Suppressor macrophage treated with lipopolysaccharide for 1 hour (primary cell): Measurements from ENCODE around the gene GRIN3B.
"Not testable (repeated sequence)": the region's sequence is repeated elsewhere in the genome, so short reads cannot be mapped to it uniquely, and the experiment has no call there.

Experiments
- DNase-seq, 3 donors: peaks; one replicate each; pipeline ENCODE4 v3.0.0-alpha.2; 2020 to 2022

The GRIN3B gene, protein sequence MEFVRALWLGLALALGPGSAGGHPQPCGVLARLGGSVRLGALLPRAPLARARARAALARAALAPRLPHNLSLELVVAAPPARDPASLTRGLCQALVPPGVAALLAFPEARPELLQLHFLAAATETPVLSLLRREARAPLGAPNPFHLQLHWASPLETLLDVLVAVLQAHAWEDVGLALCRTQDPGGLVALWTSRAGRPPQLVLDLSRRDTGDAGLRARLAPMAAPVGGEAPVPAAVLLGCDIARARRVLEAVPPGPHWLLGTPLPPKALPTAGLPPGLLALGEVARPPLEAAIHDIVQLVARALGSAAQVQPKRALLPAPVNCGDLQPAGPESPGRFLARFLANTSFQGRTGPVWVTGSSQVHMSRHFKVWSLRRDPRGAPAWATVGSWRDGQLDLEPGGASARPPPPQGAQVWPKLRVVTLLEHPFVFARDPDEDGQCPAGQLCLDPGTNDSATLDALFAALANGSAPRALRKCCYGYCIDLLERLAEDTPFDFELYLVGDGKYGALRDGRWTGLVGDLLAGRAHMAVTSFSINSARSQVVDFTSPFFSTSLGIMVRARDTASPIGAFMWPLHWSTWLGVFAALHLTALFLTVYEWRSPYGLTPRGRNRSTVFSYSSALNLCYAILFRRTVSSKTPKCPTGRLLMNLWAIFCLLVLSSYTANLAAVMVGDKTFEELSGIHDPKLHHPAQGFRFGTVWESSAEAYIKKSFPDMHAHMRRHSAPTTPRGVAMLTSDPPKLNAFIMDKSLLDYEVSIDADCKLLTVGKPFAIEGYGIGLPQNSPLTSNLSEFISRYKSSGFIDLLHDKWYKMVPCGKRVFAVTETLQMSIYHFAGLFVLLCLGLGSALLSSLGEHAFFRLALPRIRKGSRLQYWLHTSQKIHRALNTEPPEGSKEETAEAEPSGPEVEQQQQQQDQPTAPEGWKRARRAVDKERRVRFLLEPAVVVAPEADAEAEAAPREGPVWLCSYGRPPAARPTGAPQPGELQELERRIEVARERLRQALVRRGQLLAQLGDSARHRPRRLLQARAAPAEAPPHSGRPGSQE

DNA sequence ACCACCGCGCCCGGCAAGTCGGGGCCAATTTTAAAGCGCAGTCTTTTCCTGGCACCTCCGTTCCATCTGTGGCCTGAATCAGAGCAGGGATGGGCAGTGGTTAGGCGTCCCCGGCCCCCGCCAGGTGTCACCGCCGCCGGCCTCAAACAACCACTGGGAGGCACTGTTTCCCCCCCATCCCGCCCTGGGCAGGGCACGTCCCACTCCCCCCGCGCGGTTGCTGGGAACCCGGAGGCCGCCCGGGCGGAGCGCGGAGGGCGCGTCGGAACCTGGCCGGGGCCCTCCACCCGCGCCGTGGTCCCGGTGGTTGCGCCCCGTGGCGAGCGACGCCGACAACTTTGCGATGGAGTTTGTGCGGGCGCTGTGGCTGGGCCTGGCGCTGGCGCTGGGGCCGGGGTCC lies at the start of gene GRIN3B:
TSS of gene GRIN3B (plus strand) at position 325 of the 400 bp plus-strand sequence. CDS start at position 344, 19 bp downstream.
- DNase-seq, result peak; percentile 57 to 87 (median 74)

DNA sequence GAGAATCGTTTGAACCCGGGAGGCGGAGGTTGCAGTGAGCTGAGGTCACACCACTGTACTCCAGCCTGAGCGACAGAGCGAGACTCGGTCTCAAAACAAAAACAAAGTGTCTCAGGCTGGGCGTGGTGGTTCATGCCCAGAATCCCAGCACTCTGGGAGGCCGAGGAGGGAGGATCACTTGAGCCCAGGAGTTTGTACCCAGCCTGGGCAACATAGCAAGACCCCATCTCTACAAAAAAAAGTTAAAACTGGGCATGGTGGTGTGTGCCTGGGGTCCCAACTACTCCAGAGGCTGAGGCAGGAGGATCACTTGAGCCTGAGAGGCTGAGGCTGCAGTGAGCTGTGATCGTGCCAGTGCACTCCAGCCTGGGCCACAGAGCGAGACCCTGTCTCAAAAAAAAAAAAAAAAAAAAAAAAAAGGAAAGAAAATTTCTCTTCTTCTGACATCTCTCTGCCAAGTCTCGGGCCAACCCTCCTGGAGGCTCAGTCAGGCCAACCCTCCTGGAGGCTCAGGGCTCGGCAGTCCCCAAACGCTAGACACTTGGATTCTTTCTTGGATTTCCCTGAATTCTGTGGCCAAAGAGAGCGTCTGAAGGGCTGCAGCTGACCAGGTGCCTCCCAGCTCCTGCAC lies 48.1 kb upstream of the GRIN3B start:
- DNase-seq, result no peak

DNA sequence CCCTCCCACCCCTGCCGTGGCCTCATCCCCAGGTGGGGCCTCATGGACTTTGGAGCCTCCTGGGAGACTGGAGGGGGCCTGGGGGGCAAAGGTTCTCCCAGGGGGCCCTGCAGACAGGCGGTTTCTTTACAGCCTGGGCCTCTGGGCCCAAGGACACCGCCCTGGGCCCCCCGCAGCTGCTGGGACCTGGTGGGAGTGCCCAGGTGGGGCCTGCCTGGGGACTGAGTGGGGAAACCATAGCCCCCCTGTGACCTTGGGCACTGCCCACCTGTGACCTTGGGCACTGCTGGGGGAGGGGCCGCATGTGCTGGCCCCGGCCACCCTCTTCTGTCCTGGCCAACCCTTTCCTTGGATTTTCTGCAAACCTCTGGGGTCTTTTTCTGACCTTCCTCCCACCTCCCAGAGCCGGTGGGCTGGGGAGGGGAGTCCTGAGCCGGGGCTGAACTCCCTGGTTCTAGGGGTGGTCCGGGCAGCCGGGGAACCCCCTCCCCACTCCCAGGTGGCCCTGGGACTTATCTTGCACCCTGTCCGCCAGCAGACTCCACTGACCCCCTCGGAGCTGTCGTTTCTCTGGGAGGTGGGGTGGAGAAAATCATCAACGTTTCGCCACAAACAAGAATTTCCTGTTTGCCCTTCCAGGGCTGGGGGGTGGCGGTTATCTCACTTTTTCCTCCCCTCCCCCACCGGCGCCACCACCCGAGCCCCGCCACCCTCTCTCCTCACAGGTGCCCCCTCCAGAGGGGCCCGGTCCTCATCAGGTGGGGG lies 47.4 kb upstream of the GRIN3B start:
- no peak for DNase-seq

DNA sequence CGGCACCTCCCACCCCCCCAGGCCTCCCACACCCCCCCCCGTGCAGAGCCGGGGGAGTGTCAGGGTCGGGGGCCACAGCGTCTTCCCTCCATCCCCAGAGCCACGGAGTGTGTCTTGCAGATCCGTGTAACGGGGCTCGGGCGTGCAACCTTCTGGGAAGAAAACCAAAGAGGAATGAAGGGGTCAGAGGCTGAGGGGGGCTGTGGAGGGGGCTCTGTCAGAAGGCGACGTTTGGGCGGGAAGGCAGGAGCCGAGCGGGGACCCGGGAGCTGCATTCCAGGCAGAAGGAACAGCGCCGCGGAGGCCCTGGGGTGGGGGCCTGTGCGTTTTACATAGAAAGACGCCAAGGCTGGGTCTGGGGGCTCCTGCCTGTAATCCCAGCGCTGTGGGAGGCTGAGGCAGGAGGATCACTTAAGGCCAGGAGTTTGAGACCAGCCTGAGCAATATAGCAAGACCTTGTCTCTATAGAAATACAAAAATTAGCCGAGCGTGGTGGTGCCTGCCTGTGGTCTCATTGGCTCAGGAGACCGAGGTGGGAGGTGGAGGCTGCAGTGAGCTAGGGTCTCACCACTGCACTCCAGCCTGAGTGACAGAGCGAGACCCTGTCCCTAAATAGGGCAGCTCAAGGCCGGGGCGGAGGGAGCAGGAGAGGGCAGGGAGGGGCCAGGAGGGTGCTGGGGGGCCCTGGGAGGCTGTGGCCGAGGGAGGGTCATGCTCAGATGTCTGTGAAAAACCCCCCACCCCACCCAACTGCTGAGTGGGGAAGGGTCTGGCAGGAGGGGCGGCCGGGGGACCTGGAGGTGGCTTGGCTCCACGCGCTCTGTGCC lies 46.6 kb upstream of the GRIN3B start:
- no peak for DNase-seq

DNA sequence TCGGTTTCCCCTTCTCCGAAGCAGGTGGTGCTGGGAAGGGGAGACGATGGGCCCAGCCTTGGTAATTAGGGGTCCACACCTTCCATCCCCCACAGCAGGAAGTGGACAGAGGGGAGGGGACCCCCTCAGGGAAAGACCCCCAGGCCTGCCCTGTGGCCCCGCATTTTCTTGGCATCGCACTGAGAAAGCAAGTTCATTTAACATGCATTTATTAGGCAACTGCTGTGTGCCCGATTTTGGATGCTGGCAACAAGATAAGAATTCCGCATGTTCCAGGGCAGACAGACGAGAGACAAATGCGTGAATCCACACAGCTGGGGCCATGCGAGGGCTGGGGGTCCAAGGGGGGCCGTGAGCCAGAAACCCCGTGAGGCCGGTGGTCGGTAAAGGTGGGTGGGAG lies 45.9 kb upstream of the GRIN3B start:
- no peak for DNase-seq

DNA sequence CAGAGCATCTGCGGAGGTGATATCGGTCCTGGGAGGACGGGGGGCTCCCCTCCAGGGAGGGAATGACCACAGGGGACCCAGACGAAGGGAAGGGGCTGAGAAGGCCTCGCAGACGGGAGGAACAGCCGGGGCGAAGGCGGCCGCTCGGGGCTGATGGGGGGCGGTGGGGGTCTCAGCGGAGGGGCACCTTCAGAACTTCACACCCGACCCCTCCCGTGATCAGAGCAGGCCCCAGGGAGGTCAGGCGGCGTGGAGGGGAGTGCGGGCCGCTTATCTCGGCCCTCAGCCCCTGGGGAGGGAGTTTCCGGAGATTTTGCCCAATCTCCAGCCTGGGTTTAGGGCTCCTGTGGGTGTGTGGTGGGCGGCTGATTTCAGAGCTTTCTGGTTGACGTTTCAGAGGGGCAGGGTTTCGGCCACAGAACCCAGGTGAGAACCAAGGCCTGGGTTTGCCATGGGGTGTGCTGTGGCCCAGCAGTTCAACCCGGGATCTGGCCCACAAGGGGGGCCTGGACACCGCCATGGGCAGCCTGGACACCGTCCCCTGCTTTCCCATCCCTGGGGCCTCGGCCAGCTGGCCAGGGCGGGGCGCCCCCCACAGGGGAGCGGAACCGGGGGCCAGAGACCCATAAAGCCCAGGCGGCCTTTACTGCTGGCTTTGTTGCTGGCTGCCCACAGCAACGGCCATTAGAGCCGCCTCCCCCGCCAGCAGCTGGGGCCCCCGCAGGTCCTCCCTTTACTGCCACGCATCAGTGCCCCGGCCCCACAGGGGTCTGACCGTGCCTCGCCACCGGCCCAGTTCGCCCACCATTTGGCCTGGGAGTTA lies 45.3 kb upstream of the GRIN3B start:
- DNase-seq, result peak in 2 of 3 donors; percentile 47 to 58

DNA sequence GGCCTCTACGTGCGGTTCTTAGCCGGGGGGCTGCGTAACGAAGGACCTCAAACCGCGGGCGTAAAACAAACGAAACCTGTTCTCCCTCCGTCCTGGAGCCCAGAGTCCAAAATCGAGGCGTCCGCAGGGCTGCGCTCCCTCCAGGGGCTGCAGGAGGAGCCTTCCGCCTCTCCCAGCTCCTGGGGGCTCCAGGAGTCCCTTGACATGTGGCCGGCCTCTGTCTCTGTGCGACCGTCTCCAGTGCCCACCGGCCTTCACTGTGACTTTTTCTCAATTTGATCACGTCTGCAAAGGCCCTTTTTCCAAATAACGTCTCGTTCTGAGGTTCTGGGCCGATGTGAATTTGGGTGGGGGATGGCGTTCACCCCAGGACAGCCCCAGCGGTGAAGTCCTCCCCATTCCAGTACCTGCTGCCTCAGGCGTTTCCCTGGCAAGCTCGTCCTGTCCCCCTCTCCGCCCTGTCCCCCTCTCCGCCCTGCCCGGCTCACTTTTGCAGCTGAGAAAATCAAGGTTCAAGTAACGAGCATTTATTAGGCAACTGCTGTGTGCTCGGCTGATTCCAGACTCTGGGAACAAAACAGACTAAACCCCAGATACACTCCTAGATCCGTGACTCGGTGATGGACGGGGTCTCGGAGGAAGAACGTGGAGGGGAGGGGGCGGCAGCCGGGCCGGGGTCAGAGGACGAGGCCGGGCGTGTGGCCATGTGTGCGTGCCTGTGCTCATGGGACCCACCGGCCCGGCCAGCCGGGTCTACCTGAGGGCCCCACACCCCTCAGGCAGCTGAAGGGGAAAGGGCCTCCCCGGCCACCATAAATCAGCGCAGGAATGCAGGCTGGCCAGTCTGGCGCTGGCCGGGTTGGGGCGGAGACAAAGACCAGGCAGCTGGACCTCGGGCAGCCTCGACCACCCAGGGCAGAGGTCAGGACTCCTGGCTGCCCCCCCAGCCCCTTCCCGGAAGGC lies 44.1 kb upstream of the GRIN3B start:
- no peak for DNase-seq

DNA sequence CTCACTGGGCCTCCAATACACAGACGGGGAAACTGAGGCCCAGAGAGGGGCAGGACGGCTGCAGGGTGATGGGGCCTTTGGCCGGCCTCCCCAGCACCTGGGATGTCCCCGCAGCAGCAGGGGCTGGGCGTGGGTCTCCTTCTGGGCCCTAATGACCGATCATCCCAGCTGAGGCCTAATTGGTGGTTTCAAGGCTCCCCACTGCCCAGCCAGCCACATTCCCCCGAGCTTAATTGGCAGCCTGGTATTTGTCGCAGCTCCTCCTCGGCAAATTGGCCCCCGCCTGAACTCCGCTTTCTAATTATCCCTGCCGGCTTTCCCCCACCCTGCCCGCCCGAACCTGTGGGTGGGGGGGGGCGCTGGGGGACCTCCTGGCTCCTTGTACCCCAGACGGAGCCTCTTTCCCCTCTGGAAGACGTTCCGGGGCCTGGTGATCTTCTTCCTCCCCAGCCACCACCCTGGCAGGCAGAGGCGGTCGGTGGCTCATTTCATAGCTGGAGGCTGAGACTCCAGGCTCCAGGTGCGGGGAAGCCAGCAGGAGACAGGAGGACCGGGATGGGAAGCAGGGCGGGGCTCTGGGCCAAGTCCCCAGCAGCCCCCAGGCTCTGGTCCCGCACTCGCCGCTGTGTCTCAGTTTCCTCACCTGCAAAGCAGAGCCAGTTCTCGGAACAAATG lies 43.3 kb upstream of the GRIN3B start:
- no peak for DNase-seq

DNA sequence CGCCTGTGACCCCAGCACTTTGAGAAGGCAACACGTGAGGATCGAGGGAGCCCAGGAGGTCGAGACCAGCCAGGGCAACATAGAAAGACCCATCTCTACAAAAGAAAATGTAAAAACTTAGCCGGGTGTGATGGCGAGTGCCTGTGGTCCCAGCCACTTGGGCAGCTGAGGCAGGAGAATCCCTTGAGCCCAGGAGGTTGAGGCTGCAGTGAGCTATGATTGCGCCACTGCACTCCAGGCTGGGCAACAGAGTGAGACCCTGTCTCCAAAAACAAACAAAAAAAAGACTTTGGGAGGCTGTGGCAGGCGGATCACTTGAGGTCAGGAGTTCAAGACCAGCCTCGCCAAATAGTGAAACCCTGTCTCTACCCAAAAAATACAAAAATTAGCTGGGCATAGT lies 42.6 kb upstream of the GRIN3B start:
- DNase-seq, result not testable (repeated sequence)

DNA sequence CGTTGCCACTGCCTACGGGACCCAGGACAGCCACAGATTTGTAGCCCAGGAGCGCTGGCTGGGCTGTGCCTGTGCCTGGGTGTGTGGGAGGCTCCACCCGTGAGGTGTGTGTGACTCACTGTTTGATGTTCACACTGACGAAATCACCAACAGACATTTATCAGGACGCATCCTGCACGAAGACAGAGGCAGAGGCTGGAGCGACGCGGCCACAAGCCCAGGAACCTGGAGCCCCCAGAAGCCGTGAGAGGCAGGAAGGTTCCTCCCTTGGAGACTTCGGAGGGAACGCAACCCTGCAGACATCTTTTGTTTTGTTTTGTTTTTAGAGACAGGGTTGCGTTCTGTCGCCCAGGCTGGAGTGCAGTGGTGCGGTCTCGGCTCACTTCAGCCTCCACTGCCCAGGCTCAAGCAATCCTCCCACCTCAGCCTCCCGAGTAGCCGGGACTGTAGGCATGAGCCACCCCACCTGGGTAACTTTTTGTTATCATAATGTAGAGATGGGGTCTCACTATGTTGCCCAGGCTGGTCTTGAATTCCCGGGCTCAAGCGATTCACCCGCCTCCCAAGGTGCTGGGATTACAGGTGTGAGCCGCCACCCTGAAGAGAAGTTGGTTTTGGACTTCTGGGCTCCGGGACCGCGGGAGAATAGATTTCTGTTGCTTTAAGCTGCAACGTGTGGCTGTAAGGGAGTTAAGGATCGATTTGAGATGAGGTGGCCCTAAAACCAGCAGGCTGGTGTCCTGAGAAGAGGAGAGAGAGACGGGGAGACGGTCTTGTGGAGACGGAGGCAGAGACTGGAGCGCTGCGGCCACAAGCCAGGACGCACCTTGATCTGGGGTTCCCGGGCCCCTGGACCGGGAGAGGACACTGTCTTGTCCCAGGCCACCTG lies 41.0 kb upstream of the GRIN3B start:
- peak; percentile 47 to 63 (median 51) for DNase-seq

DNA sequence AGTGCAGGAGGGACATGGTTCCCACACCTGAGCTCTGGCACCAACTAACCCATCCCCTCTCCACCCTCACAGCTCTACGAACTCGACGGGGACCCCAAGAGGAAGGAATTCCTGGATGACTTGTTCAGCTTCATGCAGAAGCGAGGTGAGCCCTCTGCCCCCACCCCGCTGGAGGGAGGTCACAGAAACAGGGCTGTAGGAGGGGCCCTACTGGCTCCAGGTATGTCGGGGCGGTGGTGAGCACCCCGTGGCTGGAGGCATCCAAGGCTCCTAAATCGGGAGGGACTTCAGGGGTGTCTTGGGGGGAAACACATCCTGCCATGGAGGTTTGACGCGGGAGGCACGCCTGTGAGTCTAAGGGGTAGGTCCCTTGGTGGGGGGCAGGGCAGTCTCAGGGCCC lies 40.2 kb upstream of the GRIN3B start:
- DNase-seq, result no peak

DNA sequence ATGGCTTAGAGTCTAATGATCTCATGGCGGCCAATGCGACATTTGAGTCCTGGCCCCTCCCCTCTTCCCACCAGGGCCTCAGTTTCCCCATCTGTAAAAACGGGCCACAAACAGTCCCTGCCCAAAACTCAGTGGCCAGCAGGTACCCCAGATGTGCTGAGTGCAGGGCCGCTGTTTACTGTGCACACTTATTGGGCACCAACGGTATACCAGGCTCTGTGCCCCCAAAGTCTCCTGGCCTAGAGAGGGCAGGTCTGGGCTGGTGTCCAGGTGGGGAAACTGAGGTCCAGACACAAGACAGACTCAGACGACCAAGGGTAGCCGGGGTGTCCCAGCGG lies 39.6 kb upstream of the GRIN3B start:
- DNase-seq, result no peak

DNA sequence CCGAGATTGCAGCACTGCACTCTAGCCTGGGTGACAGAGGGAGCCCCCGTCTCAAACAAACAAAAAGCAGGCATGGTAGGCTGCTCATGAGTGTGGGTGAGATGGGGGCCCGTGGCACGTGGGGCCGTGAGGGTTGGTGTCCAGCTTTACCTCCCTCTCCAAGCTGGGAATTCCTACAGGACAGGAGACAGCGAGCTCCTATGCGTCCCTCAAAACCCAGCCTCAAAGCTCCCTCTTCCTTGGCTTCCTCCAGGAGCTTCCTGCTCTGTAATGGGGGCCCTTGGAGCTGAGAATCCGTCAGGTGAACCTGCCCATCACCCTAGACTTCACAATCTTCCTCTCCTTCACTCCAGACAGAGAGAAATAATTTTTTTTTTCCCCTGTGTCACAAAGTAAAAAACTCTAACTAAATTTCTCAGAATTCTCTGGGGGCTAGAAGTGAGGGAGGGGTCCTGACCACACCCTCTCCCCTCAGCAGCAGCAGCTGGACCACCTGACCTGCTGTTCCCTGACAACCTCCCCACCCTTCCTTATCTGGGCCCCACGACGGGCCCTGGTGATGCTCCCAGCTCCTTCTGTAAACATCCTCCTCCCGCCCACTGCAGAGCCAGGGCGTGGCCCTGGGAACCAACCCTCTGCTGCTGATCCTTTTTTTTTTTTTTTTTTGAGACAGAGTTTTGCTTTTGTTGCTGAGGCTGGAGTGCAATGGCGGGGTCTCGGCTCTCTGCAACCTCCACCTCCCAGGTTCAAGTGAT lies 38.2 kb upstream of the GRIN3B start:
- peak; percentile 27 to 53 (median 32) for DNase-seq

DNA sequence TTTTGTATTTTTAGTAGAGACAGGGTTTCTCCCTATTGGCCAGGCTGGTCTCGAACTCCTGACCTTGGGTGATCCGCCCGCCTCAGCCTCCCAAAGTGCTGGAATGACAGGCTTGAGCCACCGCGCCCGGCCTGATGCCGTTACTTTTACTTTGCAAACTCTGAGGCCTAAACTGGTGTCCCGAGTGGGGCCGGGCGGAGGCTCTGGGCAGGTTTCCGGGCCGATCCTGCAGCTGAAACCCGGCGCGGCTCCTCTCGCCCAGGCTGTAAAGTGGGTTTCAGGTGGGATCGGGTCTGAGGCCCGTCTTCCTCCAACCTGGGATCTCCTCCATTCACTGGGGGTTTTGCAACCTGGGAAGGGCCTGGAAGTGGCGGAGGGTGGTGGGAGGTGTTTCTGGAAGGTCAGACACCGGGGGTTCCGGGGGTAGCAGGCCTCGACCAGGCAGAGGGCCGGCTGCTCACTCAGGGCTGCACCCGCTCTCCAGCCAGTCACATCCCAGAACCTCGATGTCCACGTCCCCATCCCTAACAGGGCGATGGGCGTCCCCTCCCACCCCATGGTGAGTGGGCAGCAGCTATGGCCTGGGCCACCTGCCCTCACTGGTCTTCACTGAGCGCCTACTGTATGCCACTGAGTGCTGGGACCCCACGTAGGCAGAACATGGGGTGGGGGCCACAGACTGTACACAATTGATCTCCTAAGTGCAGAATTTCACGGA lies 37.4 kb upstream of the GRIN3B start:
- DNase-seq, result no peak

DNA sequence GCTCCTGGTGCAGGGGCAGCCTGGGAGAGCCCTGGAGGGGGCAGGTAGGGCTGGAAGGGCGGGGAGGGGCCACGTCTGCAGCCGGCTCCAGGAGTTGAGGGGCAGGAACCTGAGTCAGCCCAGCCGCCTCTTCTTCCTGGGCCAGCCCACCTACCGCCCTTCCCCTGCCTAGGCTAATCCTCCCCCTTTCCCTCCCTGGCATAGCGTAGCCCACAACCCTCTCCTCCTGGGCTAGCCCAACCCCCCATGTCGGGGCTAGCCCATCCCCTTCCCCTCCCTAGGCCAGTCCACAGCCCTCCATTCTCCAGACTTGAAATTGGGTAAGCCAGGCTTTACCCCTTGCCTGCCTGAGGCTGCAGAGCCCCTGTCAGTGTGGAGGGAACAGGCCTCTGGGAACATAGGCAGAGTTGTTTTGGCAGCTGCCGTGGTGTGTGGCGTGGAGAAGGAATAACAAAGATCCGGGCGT lies 36.7 kb upstream of the GRIN3B start:
- DNase-seq, result no peak

DNA sequence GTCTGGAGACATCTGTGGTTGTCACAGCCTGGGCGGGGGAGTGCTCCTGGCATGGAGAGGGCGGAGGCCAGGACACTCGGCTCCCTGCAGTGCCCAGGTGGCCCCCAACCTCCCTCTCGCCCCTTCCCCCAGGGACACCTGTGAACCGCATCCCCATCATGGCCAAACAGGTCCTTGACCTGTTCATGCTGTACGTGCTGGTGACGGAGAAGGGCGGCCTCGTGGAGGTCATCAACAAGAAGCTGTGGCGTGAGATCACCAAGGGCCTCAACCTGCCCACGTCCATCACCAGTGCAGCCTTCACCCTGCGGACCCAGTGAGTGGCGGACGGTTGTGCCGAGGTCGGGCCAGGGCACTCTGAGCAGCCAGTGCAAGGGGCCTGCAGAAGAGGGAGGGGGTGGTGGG lies 36.1 kb upstream of the GRIN3B start:
- no peak for DNase-seq
